ENCODE measurements around the gene SELENOW.

The SELENOW gene

GRCh38 chr19:47749326-47749725 lies 29.2 kb upstream of the SELENOW start:
- Histone ChIP-seq H3K27me3 (replicated peaks; ENCODE audit: control insufficient read depth, insufficient read depth, low read length) (no peaks in the 10 kb centered on the region), H3K4me3 (replicated peaks; ENCODE audit: low read depth, low read length) (no peak overlapping the region), H3K36me3 (ENCODE audit: control insufficient read depth, insufficient read depth, low read length) (peaks cover 35% of the 10 kb centered on the region)
- no peak for TF ChIP-seq CTCF (IDR thresholded peaks at IDR 0.05; ENCODE audit: insufficient read depth, low read length, poor library complexity, severe bottlenecking)
- DNase-seq (ENCODE audit: extremely low read depth, insufficient read length), result no peak

- no peak for DNase-seq (ENCODE audit: extremely low read depth, insufficient read length)
- Histone ChIP-seq H3K4me3 (replicated peaks; ENCODE audit: low read depth, low read length) (no peak overlapping the region), H3K27me3 (replicated peaks; ENCODE audit: control insufficient read depth, insufficient read depth, low read length) (no peaks in the 10 kb centered on the region), H3K36me3 (ENCODE audit: control insufficient read depth, insufficient read depth, low read length) (peaks cover 40% of the 10 kb centered on the region)
- no peak for TF ChIP-seq CTCF (IDR thresholded peaks at IDR 0.05; ENCODE audit: insufficient read depth, low read length, poor library complexity, severe bottlenecking)
Observed at GRCh38 chr19:47750752-47751151, 27.8 kb upstream of the SELENOW start.

GRCh38 chr19:47752440-47753211 lies 25.9 kb upstream of the SELENOW start:
- no peak overlapping the region for H3K4me3 ChIP-seq (replicated peaks; ENCODE audit: low read depth, low read length)
- no peak for TF ChIP-seq CTCF (IDR thresholded peaks at IDR 0.05; ENCODE audit: insufficient read depth, low read length, poor library complexity, severe bottlenecking)
- H3K27me3 ChIP-seq (replicated peaks; ENCODE audit: control insufficient read depth, insufficient read depth, low read length), result no peaks in the 10 kb centered on the region
- H3K36me3 ChIP-seq (ENCODE audit: control insufficient read depth, insufficient read depth, low read length), result peaks cover 58% of the 10 kb centered on the region
- DNase-seq (ENCODE audit: extremely low read depth, insufficient read length), result no peak

GRCh38 chr19:47754206-47755064 lies 24.1 kb upstream of the SELENOW start:
- no peak for DNase-seq (ENCODE audit: extremely low read depth, insufficient read length)
- no peak for TF ChIP-seq CTCF (IDR thresholded peaks at IDR 0.05; ENCODE audit: insufficient read depth, low read length, poor library complexity, severe bottlenecking)
- Histone ChIP-seq H3K4me3 (replicated peaks; ENCODE audit: low read depth, low read length) (no peak overlapping the region), H3K36me3 (ENCODE audit: control insufficient read depth, insufficient read depth, low read length) (peaks cover 64% of the 10 kb centered on the region), H3K27me3 (replicated peaks; ENCODE audit: control insufficient read depth, insufficient read depth, low read length) (no peaks in the 10 kb centered on the region)

GRCh38 chr19:47755065-47755761 lies 23.3 kb upstream of the SELENOW start:
- TF ChIP-seq CTCF (IDR thresholded peaks at IDR 0.05; ENCODE audit: insufficient read depth, low read length, poor library complexity, severe bottlenecking), result no peak
- Histone ChIP-seq H3K27me3 (replicated peaks; ENCODE audit: control insufficient read depth, insufficient read depth, low read length) (no peaks in the 10 kb centered on the region), H3K36me3 (ENCODE audit: control insufficient read depth, insufficient read depth, low read length) (peaks cover 58% of the 10 kb centered on the region), H3K4me3 (replicated peaks; ENCODE audit: low read depth, low read length) (no peak overlapping the region)
- no peak for DNase-seq (ENCODE audit: extremely low read depth, insufficient read length)
